Medulla oblongata (tissue), 1 donor: ENCODE results near the gene PHACTR1.
"Not testable (repeated sequence)": the region's sequence is repeated elsewhere in the genome, so short reads cannot be mapped to it uniquely, and the experiment has no call there.

Source experiments
- DNase-seq: peaks from one replicate; pipeline ENCODE4 v3.0.0-alpha.2; 2015; ENCODE audit errors: extremely low spot score

PHACTR1 gene

DNA sequence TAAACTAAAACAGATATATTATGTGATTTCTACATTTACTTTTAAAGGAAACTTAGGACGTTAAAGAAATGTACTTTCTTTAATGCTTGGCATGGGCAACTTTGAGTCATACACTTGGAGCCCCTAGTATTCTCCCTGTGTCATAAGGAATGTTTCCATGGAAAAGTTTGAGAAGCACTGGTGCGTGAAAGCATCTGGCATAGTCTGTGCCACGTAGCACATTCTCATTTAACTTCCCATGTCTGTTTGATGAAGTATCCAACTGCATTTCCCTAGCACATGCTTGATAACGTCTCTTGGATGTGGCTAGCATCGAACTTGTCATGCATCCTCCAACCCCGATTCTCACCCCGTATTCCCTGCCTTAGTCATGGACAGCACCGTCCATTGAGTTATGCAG, 439.8 kb downstream of the PHACTR1 start:
- DNase-seq: no peak

DNA sequence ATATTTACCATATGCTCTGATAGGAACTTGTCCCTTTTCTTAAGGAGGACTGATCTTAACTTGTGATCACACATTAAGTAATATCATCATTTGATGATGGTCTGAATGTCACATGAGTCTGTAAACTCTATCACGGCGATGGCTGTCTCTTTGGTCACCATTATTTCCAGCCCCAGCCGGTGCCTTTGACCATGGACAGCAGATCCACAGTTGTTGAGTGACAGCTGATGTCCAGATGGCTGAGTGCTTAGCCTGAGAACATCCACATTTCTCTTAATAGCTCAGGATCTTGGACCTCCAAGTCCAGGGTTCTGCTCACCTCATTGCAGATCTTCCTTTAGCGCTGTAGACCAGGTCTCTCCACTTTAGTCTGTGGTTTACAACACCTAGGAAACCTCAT, 440.7 kb downstream of the PHACTR1 start:
- no peak for DNase-seq

DNA sequence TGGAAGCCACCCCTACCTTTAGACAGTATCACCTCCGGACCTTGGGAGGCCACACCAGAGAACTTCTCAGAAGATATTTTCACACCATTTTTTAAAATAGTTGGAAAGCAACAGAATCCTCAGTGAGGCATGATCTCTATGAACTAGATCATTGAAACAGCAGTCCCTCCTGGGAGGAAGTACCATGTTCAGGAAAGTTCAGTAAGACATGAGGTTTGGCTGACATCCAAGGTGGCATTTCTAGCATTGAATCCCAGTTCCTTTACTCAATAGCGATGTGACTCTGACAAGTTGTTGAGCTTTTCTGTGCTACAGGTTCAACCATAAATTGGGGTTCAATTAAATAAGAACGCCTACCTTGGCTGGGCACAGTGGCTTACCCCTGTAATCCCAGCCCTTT, 442.7 kb downstream of the PHACTR1 start:
- DNase-seq: peak; percentile 60

DNA sequence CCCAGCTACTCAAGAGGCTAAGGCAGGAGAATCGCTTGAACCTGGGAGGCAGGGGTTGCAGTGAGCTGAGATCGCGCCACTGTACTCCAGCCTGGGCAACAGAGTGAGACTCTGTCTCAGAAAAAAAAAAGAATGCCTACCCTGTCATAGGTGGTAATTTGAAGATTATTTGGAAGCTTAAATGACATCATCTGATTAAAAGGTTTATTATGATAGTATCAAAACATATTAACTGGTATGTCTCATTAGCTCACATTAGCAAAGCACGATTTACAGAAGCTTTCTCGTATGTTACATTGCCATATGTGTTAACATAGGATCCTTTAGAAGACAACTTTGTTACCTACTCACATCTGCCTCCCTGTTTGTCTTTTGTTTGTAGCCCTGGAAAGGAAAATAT, 443.3 kb downstream of the PHACTR1 start:
- not testable (repeated sequence) for DNase-seq

DNA sequence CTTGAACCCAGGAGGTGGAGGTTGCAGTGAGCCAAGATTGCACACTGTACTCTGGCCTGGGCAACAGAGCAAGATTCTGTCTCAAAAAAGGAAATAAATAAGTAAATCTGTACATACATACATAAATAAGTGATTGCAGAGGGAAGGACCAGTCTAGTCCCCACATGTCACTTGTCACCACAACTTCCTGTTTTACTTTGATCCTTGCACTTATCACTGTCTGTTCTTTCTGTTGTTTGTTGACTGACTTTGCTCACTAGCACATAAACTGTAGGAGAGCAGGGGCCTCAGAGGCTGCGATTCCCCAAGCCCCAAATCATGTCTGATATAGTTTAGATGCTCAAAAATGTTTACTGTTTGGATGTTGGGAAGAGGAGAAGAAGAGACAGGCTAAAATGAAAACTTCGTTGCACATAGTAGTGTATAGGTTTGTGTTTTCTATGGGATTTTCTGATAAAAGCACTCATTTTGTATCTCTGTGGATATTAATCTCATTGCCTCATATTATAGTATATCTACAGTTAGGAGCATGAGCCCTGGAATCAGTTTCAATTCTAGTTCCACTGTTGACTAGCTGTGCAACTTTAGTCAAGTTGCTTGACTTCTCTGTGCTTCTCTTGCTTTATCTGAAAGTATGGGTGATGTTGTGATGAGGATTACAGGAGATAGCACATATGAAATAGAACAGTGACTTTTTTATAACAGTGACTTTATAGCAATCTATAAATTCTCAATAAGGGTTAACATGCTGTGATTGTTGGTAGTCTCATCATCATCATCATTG, 446.8 kb downstream of the PHACTR1 start:
- DNase-seq: no peak

DNA sequence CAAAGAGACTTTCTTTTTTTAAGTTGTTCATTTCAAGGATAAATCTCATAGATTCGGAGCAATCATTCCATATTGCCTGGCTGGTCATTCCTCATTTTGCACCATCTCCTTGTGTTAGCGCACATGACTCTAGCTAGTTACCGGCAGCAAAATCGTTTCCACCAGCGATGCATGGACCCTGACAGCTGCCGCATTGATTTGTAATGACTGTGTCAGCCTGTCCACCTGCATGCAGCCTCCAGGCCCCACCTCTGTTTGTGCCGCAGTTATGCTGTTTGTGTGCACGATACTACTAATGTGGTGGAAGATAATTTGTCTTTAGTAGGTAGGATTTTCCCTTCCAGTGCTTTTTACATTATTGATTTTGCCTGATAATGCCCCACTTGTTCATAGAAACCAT, 447.7 kb downstream of the PHACTR1 start:
- no peak for DNase-seq

DNA sequence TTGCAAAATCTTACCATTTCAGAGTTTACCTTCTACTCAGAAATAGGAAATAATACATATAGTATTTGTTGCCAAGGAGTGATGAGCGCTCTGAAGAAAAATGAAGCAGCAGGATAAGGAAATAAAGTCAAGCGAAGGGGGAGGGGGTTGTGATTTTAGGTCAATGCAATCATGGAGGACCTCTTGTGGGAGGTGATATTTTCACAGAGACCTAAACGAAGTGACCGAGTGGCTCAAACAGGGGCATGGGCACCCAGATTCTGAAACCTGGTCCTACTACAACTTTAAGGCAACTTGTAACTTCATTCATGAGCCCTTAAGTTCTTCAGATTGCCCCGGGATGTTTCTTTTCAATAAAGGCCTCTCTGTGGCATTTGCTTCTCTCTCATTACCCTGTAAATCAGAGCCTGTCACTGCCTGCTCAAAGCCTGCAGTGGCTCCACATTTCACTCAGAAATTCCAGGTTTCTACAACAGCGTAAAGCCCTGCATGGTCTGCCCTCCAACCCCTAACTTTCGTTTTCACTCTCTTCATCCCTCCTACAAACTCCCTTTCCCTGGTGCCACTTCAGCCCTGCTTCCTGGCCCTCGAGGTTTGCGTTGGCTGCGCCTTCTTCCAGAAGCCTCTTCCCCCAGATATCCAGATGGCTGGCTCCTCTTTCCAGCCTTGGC, 449.1 kb downstream of the PHACTR1 start:
- DNase-seq: no peak

DNA sequence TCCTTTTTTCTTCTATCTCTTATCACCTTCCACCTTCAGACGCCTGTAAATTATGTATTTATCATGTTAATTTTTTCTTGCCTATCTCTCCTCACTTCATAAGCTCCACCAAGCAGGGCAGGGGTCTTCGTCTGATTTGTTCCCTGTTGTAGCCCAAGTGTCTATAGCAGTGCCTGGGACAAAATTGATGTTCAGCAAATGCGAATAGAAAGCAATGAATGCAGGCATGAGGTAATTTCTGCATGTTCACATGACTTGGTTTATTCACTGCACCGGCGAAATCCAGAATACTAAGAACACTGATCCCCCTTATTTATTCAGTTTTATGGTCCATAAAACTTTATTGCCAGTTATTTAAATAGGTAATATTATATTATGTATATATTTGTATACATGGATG, 449.7 kb downstream of the PHACTR1 start:
- no peak for DNase-seq

DNA sequence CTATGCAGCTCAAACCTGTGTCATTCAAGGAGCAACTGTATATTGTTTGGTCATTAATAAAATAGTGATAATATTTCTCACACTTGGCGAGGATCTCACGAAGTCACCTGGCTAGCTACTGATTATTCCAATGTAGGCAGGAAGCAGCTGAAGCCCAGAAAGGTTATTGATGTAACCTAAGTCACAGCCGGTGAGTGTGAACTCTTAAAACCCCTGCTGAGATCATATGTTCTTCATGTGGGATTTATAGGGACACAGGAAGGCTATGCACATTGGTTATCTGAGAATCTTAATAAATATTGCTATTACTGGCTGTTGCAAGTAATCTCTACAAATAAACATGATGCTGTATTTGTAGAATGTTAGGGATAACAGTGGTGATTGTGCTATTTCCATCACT, 450.3 kb downstream of the PHACTR1 start:
- DNase-seq: no peak

DNA sequence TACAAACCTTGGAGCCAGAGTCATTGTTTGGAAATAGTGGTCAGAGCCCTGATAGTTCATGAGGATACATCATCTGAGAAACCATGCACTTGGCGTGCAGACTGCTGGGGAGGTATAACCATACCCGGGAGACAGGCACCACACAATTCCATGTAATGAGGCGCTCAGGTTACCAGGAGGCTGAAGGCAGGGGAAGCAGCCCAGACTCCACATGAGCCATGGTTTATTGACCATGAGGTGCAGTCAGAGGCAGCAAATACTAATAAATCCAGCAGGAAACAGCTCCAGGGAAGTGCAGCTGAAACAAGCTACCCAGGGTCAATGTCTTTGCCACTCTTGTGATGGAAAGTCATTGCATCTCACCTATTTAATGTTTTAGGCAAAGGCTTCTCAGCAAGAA, 455.7 kb downstream of the PHACTR1 start:
- DNase-seq: no peak

DNA sequence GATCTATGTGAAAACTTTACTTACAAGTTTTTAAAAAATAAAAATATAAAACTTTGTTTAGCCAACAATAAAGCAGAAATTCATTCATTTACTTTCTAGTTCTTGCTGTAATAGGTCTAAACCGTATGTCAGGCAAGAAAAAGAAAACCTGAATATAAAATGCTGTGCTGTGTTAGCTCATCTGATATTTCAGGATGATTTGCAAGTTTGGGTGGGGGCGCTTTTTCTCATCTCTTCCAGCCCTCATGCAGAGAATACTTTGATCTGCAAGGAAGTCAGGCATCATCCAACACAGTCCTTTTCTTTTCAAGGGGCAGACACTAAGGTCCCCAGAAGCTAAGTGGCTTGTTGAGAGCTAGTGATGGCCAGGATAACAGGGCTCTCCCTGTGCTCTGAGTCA, 458.5 kb downstream of the PHACTR1 start:
- DNase-seq: no peak

DNA sequence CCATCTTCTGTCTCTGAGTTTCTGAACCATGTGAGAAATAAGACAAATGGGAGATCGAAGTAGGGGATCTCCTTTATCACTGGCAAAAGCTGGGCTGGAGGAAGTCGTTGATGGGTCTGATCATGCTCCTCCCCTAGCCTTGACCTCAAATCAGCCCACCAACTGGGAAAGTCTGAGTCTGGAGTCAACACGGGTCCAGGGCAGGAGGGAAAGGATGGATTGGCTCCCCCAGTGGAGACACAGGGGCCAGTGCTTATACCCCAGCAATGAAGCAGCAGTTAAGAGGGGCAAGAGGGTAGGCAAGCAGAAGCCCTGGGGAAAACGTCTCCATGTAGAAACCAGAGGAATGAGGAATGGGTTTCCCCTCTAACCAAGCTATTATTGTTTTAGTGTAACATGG, 459.2 kb downstream of the PHACTR1 start:
- no peak for DNase-seq

DNA sequence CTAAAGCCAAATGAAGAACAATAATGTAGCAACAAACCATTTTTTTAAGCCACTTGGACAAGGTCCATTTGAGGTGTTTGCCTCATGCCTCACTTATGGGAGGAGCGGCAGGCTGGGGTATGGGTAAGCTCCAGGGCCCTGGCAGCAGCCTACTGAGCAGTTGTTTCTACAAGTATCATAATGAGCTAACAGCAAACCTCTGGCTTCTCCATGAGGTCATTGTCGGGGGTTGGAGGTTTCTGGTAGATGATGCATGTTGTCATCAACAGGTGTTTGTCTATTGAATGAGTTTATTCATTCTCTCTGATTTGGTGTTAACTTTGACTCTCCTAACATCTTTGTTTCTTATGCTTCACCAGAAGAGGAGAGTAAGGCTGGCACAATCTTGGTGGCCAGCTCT, 461.1 kb downstream of the PHACTR1 start:
- no peak for DNase-seq

DNA sequence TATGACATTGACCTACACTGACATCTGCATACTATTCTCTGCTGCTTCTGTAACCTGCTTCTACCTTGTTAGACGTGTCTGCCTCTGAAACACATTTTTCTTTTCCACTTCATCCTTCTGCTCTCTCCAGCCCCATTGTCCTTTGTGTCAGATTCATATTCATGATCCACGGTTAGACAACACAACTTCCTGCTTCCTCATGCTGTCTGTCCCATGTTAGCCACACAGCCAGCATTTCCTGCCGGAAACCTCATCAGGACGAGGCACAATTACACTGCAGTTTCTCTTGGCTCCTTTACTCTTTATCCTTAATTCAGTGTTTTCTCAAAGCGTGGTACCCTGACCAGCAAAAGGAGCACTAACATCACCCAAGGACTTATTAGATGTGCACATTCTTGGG, 461.5 kb downstream of the PHACTR1 start:
- peak; percentile 35 for DNase-seq

DNA sequence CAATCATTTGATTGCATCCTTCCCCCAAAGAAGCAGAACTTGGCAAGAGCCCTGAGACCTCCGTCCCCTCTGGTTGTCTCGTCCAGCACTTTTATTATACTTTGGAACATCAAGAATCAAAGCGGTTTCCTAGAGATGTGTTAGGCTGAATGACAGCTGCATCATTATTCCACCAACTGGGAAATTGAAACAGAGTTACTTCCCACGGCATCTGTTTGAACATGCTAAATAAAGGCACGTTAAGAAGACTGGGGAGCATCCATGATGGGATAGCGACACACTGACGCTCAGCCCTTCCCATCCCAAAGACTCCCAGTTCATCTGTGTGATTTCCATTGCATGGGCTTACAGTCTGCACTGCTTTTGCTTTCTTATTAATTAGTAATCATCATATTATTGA, 464.0 kb downstream of the PHACTR1 start:
- no peak for DNase-seq

DNA sequence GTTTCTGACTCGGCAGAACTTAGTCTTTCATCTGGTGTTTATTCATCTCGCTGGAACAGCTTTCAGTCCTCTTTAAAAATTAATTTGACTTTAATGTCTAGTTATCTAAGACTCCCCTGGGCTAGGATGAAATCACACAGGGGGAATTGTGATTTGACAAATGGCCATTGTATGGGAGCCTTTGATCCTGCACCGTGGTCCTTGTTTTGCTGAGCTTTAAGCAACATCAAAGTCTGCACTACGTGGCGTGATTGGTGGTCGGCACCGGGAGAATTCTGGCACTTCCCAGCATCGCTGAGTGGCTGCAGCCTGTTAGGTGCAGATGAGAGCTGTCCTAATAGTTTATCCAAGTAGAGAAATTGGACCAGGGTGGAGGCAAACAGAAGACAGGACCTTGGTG, 464.8 kb downstream of the PHACTR1 start:
- DNase-seq: no peak

DNA sequence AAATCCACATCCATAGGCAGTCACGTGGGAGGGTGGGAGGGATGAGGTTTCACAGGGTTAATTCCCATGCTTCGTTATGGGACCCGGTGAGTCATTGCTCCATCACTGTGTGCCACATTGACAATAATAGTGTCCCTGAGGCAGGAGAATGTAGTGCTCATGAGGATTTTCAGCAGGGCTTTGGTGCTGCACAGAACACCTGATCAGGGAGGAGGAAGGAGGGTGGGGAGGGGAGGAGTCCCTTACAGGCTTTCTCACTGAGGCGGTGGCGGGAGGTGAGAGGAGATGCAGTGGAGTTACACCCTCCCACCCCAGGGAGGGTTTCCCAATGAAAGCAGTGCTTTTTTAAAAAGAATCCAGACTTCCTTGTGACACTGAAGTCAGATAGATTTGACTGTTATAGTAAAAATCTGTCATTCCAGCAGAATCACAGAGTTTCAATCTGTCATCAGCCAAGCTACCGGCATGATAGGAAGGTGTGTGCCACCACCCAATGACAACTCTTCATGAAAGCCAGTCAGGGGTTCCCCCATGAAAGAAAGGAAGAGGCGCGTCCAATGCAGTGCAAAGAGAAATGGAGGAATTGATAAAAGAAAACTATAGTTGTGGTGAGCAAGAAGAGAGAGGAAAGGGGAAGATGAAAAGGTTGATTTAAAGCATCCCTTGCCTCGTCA, 467.0 kb downstream of the PHACTR1 start:
- no peak for DNase-seq

DNA sequence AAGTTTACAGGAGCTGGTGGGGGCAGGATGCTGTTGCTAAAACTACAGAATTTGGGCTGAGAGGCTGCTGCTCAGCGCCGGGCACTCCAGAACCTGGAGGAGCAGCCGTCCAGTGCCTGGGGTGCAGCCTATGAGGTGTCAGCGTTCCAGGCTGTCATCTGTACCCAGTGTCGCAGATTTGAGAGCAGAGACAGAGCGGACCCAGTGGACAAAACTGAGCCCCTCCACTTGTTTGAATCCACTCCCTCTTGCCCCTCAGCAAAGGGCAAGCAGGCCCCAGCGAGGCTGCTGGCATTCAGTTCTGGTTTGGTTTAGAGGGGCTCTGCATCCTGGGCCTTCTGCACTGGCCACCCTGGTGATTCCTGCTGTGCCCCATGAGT, 467.5 kb downstream of the PHACTR1 start:
- no peak for DNase-seq

DNA sequence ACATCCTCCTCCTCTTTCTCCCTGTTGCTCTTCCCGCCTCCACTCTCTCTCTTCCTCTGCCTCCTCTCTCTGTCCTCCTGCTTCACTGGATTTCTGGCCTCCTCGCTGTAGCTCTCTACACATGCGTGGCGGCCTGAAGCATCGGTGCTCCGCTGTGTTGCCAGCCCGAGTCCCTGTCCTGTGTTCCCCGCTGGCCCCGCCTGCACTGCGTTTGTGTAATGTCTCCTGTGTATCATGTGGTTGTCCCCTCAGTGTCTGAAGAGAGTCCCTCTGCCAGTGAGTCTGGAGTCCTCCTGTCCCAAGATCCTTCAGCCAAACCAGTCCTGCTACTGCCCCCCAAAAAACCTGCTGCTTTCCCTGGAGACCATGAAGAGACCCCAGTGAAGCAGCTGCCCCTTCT, 468.0 kb downstream of the PHACTR1 start:
- no peak for DNase-seq

DNA sequence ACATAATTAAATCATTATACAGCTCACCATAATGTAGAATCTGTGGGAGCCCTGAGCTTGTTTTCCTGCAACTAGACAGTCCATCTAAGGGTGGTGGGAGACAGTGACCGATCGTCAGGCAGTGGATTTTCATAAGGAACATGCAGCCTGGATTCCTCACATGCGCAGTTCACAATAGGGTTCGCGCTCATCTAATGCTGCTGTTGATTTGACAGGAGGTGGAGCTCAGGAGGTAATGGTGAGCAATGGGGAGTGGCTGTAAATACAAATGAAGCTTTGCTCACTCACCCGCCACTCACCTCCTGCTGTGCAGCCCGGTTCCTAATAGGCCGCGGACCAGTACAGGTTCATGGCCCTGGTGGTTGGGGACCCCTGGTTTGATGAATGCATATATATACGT, 470.3 kb downstream of the PHACTR1 start:
- DNase-seq: no peak

DNA sequence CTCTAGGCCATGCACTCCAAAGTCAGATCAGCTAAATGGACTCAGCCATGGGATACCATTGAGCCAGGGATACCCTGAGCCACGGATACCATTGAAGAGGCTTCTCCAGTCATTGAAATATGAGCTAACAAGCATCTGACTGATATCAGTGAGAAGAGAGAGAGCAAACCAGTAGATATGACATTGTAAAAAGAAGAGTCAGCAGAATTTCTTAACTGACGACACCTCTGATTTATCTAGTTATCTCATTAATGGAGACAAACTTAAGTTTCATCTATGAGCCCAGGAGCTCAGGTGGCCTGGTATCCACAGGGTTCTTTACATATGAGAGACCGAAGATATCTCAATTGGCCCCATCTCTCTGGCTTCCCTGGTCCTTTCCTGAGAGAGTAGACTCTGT, 471.1 kb downstream of the PHACTR1 start:
- no peak for DNase-seq

DNA sequence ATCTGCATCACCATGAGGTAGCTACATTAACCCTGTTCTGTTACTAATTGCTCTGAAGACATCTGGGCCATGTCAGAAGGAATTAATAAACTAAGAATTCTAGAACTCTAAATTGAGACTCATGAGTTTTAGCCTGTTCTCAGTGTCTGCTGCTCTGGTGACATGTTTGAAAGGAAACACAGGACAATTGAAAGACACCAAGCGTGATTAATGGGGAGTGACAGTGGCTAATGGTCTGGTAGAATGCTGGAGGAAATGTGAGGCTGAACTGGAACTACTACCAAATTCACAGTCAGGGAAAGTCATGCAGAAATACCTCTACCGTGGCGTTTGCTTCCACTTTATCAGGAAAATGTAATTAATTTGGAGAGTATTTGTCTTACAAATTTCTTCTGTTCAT, 471.7 kb downstream of the PHACTR1 start:
- DNase-seq: no peak

DNA sequence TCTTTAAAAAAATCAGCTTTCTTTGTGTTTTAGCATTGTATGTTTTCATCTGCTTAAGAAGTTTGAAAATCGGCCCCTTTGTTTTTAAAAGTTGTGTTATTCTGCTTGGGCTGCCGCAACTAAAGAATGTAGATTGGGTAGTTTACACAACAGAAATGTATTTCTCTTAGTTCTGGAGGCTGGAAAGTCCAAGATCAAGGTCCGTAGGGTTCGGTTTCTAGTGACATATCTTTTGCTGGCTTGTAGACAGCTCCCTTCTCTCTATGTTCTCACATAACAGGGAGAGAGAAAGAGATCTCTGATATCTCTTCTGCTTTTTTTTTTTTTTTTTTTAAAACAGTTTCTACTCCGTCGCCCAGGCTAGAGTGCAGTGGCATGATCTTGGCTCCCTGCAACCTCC, 473.1 kb downstream of the PHACTR1 start:
- DNase-seq: no peak
